BJ (cell line): ENCODE results near the gene CCR9. TPM values are rescaled to one million over a fixed set of nuclear protein-coding genes. Genes with fewer than 3 reads are reported as not detected.
A peak's percentile ranks its signal among the peaks of the same experiment; 100 is the strongest.

Experiments used
- CTCF ChIA-PET: fragments of 350-600 bp; formaldehyde crosslinking; extraction: SDS; loops from one replicate; lab custom pipeline; 2021; ENCODE audit warnings: antibody characterized with exemption, inconsistent platforms; lab: Yijun Ruan, JAX
- POLR2A ChIA-PET: fragments of 300-600 bp; sonication (Branson Sonifier 250); formaldehyde crosslinking; extraction: SDS; loops from one replicate; lab custom pipeline; 2021; ENCODE audit warnings: antibody characterized with exemption; lab: Charles Lee
- DNase-seq: peaks from one replicate; pipeline ENCODE4 v3.0.0-alpha.2; 2011; ENCODE audit warnings: low read depth
- H3K27me3 ChIP-seq: 2 replicates; pipeline ENCODE4 v1.6.0; 2011; ENCODE audit warnings: low read length; ENCODE audit not compliant: control insufficient read depth, insufficient read depth
- H3K36me3 ChIP-seq: 2 replicates; pipeline ENCODE4 v1.5.1; 2011; ENCODE audit warnings: low read length; ENCODE audit not compliant: control insufficient read depth, insufficient read depth
- H3K4me3 ChIP-seq: 2 replicates; pipeline ENCODE4 v1.5.1; 2011; ENCODE audit warnings: low read depth, mild to moderate bottlenecking, control low read depth, low read length
- polyA plus RNA-seq: library from polyadenylated mRNA; depleted of rRNA; stranded (reverse); fragments of >200 nt; gene quantifications from 2 replicates; pipeline ENCODE4 v1.2.3, GENCODE V29; 2011
- TF ChIP-seq, protein P1 (sequence below): IDR thresholded peaks from 2 replicates; pipeline ENCODE4 v1.5.1; 2011; ENCODE audit warnings: low read depth, mild to moderate bottlenecking, control low read depth, inconsistent platforms, low read length, moderate library complexity; ENCODE audit not compliant: insufficient read depth

Gene CCR9
- polyA plus RNA-seq, 1 experiment = not detected

- H3K27me3 ChIP-seq = no peaks in the 10 kb centered on the region
- ChIA-PET POLR2A (no interaction called here), CTCF (interaction anchor here (0.9 to 2.1 kb wide), 5 partner anchors 16 to 162 kb away, joined by 3 to 8 read pairs (median 4); no protein-coding TSS in a partner anchor)
- no peak overlapping the region for H3K4me3 ChIP-seq
- TF ChIP-seq, protein P1, sequence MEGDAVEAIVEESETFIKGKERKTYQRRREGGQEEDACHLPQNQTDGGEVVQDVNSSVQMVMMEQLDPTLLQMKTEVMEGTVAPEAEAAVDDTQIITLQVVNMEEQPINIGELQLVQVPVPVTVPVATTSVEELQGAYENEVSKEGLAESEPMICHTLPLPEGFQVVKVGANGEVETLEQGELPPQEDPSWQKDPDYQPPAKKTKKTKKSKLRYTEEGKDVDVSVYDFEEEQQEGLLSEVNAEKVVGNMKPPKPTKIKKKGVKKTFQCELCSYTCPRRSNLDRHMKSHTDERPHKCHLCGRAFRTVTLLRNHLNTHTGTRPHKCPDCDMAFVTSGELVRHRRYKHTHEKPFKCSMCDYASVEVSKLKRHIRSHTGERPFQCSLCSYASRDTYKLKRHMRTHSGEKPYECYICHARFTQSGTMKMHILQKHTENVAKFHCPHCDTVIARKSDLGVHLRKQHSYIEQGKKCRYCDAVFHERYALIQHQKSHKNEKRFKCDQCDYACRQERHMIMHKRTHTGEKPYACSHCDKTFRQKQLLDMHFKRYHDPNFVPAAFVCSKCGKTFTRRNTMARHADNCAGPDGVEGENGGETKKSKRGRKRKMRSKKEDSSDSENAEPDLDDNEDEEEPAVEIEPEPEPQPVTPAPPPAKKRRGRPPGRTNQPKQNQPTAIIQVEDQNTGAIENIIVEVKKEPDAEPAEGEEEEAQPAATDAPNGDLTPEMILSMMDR = no peak
- peaks cover 7% of the 10 kb centered on the region for H3K36me3 ChIP-seq
- no peak for DNase-seq
These were observed 36.7 kb downstream of the CCR9 start for GRCh38 chr3:45922950-45923590.

DNA sequence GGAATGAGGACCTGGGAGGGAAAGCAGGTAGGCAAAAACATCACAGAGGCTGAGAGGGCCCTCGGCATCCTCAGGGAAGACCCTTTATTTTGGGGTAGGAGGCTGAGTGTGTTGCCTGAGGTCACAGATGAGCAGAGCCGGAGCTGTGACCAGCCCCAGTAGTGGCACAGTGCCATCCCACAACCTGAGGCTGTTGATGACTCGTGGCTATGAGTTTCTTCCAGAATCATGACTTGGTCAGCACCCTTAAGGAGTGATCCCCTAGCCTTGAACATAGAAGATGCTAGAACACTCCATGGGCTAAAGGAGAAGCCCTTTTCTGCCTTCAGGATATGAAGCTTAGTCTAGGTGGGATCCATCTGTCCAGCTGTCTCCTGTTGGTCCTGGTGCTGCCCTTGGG lies 37.4 kb downstream of the CCR9 start:
- peaks cover 7% of the 10 kb centered on the region for H3K36me3 ChIP-seq
- H3K27me3 ChIP-seq = no peaks in the 10 kb centered on the region
- ChIA-PET POLR2A (no interaction called here), CTCF (interaction anchor here (0.6 to 1.4 kb wide), 2 partner anchors 154 to 285 kb away, joined by 3 to 4 read pairs; no protein-coding TSS in a partner anchor)
- DNase-seq = no peak
- H3K4me3 ChIP-seq = no peak overlapping the region
- TF ChIP-seq, protein P1 = no peak

GRCh38 chr3:45927881-45928280 lies 41.5 kb downstream of the CCR9 start:
- TF ChIP-seq, protein P1 = no peak
- Histone ChIP-seq H3K36me3 (peaks cover 13% of the 10 kb centered on the region), H3K4me3 (no peak overlapping the region), H3K27me3 (no peaks in the 10 kb centered on the region)
- ChIA-PET CTCF (interaction anchor here (0.7 to 27.4 kb wide), 10 partner anchors 10 to 887 kb away, joined by 3 to 541 read pairs (median 4); partner anchors contain the start of gene LZTFL1), POLR2A (no interaction called here)
- no peak for DNase-seq

- no peak overlapping the region for H3K4me3 ChIP-seq
- peaks cover 13% of the 10 kb centered on the region for H3K36me3 ChIP-seq
- CTCF ChIA-PET = interaction anchor here (0.6 to 27.4 kb wide), 27 partner anchors 9 to 421 kb away, joined by 3 to 541 read pairs (median 4); partner anchors contain the start of genes LZTFL1 and SACM1L
- POLR2A ChIA-PET = no interaction called here
- H3K27me3 ChIP-seq = no peaks in the 10 kb centered on the region
- TF ChIP-seq, protein P1 = peak; percentile 87
- DNase-seq = no peak
These were observed 42.8 kb downstream of the CCR9 start for GRCh38 chr3:45929042-45929679.

GRCh38 chr3:45931496-45931895 lies 45.2 kb downstream of the CCR9 start:
- TF ChIP-seq, protein P1 = no peak
- no peak for DNase-seq
- Histone ChIP-seq H3K4me3 (no peak overlapping the region), H3K27me3 (no peaks in the 10 kb centered on the region), H3K36me3 (peaks cover 13% of the 10 kb centered on the region)
- CTCF ChIA-PET = interaction anchor here (0.6 to 27.4 kb wide), 7 partner anchors 12 to 420 kb away, joined by 3 to 541 read pairs (median 3); partner anchors contain the start of gene CXCR6
- POLR2A ChIA-PET = no interaction called here
